ENCODE results near the gene STT3A. TPM values are rescaled to one million over a fixed set of nuclear protein-coding genes. Genes with fewer than 3 reads are reported as not detected.

STT3A gene
- 10 to 100 TPM; 31.5 to 34.6 (median 32.9) TPM for total RNA-seq

DNA sequence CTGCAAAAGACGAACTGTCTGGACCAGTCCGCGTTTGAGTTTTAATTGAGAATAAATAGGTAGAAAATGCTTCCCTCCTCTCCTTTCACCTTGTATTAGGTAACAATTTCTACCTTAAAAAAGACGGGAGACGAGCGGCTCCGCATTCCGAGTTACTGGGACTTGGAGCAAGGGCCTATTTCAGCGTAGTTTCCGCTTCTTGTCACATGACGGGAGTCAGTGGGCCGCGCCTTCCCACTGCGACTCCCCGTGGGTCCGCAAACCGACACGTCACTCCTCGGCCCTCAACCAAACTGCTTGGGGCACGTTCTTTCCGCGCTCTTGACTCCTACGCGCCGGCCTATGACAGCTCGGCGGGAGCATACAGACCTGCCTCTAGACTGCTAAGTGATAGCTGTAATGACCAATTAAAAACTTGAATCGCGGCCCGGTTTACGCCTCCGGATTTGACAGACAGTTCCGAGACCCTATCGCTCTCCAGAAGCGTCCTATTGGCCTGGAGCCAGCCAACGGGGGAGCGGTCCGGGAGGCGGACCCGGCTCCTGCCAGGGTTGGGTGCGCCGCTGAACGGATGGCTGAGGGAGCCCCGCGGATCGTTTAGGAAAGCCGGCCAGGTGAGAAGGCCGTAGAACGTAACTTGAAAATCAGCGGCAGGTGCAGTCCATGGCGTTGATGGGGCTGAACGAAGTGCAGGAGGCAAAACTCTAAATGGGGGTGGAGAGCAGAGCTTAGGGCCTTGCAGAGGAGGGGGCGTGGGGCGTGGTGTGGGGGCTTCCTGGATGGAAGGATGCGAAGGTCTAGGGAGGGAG is at the start of gene STT3A:
Gene STT3A (plus strand): TSS at position 548 of the 809 bp plus-strand sequence. CDS start 3,064 bp downstream, outside the sequence.
- Histone ChIP-seq H3K4me3 (peak within 1 kb of the TSS; percentile 86 to 95 (median 90)), H3K36me3 (peaks cover 0 to 4% of the 10 kb centered on the region in 2 donors), H3K27ac (peak within 1 kb of the TSS; percentile 89 to 99 (median 94)), H3K9me3 (no peaks in the 10 kb centered on the region), H3K27me3 (no peaks in the 10 kb centered on the region), H3K4me1 (peaks cover 17 to 24% of the 10 kb centered on the region in 2 donors)
- ATAC-seq: peak; percentile 95 to 97
- peak; percentile 99 to 100 for DNase-seq
- intact Hi-C loops (cut with DNase I; ENCODE audit: low total_unique reads) (loop anchor here (1.0 to 10.0 kb wide), 4 partner anchors 22 to 918 kb away; partner anchors contain the start of genes CHEK1, FAM118B, RPUSD4 and SIAE), in situ Hi-C loops (cut with MboI; ENCODE audit: low sequenced_read_pairs in 4 of 4) (loop anchor here in 1 of 4 donors (25.0 kb wide), 1 partner anchor 620 kb away; the partner anchor contains the start of genes FAM118B and RPUSD4)
- TF ChIP-seq, protein P1, sequence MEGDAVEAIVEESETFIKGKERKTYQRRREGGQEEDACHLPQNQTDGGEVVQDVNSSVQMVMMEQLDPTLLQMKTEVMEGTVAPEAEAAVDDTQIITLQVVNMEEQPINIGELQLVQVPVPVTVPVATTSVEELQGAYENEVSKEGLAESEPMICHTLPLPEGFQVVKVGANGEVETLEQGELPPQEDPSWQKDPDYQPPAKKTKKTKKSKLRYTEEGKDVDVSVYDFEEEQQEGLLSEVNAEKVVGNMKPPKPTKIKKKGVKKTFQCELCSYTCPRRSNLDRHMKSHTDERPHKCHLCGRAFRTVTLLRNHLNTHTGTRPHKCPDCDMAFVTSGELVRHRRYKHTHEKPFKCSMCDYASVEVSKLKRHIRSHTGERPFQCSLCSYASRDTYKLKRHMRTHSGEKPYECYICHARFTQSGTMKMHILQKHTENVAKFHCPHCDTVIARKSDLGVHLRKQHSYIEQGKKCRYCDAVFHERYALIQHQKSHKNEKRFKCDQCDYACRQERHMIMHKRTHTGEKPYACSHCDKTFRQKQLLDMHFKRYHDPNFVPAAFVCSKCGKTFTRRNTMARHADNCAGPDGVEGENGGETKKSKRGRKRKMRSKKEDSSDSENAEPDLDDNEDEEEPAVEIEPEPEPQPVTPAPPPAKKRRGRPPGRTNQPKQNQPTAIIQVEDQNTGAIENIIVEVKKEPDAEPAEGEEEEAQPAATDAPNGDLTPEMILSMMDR (IDR thresholded peaks at IDR 0.05 in 4 of 5, conservative IDR thresholded peaks at IDR 0.05 in 1 of 5): no peak
- peak; percentile 86 to 90 for TF ChIP-seq POLR2A (IDR thresholded peaks at IDR 0.05)

GRCh38 chr11:125550780-125551179 is 41.9 kb upstream of the STT3A start:
- Histone ChIP-seq H3K4me3 (no peak overlapping the region), H3K36me3 (no peaks in the 10 kb centered on the region), H3K4me1 (no peaks in the 10 kb centered on the region), H3K9me3 (peaks cover 0 to 11% (median 0%) of the 10 kb centered on the region in 3 donors), H3K27me3 (no peaks in the 10 kb centered on the region), H3K27ac (no peak overlapping the region)
- DNase-seq (no peak), ATAC-seq (no peak)
- TF ChIP-seq, protein P1 (IDR thresholded peaks at IDR 0.05 in 4 of 5, conservative IDR thresholded peaks at IDR 0.05 in 1 of 5): no peak
- TF ChIP-seq POLR2A (IDR thresholded peaks at IDR 0.05): no peak
- in situ Hi-C loops (cut with MboI; ENCODE audit: low sequenced_read_pairs in 4 of 4): loop anchor here in 1 of 4 donors (25.0 kb wide), 1 partner anchor 438 kb away; the partner anchor contains the start of gene TMEM218
- intact Hi-C loops (cut with DNase I; ENCODE audit: low total_unique reads): no loop called here

DNA sequence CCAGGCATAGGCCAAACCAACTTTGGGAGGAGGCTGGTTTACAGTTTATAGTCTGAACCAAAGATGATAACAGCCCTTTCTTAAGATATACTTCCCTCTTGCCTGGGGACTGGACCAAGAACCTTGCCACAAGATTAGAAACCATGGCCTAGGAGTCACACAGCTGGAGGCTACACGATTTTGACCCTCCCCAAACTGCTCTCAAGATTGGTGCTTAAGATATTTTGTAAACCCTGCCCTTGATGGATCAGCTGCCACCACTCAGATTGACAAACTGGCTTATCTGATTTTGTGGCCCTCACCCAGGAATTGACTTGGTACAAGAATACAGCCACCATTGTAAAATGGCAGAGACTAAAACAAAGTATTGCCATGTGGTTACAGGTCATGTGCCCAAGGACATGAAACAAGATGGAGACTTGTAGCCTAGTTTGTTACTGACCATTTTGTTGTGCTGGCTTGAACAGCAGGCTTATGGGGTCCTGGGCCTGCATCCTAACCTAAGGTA is 40.8 kb upstream of the STT3A start:
- Histone ChIP-seq H3K36me3 (no peaks in the 10 kb centered on the region), H3K4me1 (no peaks in the 10 kb centered on the region), H3K27ac (no peak overlapping the region), H3K27me3 (no peaks in the 10 kb centered on the region), H3K4me3 (no peak overlapping the region), H3K9me3 (peaks cover 0 to 11% (median 0%) of the 10 kb centered on the region in 3 donors)
- DNase-seq (no peak), ATAC-seq (no peak)
- in situ Hi-C loops (cut with MboI; ENCODE audit: low sequenced_read_pairs in 4 of 4) (loop anchor here in 1 of 4 donors (25.0 kb wide), 1 partner anchor 440 kb away; the partner anchor contains the start of gene TMEM218), intact Hi-C loops (cut with DNase I; ENCODE audit: low total_unique reads) (no loop called here)
- TF ChIP-seq POLR2A (IDR thresholded peaks at IDR 0.05): no peak
- TF ChIP-seq, protein P1 (IDR thresholded peaks at IDR 0.05 in 4 of 5, conservative IDR thresholded peaks at IDR 0.05 in 1 of 5): no peak

DNA sequence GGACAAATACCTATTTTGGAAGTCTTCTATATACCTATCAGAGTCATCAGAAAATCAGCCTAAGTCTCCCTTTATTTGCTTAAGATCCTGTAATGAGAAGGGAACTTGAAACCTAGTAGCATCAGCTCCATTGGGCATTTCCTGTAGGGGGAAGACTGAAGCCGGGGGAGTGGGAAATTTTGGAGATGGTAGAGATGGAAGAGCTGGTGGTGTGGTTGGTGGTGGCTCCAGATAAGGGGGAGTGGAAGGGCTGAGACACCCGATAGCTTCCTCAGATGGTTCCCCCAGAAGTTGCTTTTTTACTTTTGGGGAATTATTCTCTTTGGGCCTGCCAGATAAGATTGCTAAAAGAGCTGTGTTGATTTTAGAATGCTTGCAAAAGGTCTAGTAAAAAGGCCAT is 39.7 kb upstream of the STT3A start:
- intact Hi-C loops (cut with DNase I; ENCODE audit: low total_unique reads) (no loop called here), in situ Hi-C loops (cut with MboI; ENCODE audit: low sequenced_read_pairs in 4 of 4) (loop anchor here in 1 of 4 donors (25.0 kb wide), 1 partner anchor 441 kb away; the partner anchor contains the start of gene TMEM218)
- Histone ChIP-seq H3K36me3 (no peaks in the 10 kb centered on the region), H3K27ac (no peak overlapping the region), H3K9me3 (peaks cover 0 to 11% (median 0%) of the 10 kb centered on the region in 3 donors), H3K4me1 (no peaks in the 10 kb centered on the region), H3K4me3 (no peak overlapping the region), H3K27me3 (no peaks in the 10 kb centered on the region)
- TF ChIP-seq POLR2A (IDR thresholded peaks at IDR 0.05): no peak
- ATAC-seq (no peak), DNase-seq (no peak)

GRCh38 chr11:125553357-125553756 is 39.3 kb upstream of the STT3A start:
- in situ Hi-C loops (cut with MboI; ENCODE audit: low sequenced_read_pairs in 4 of 4) (loop anchor here in 1 of 4 donors (25.0 kb wide), 1 partner anchor 441 kb away; the partner anchor contains the start of gene TMEM218), intact Hi-C loops (cut with DNase I; ENCODE audit: low total_unique reads) (no loop called here)
- no peak for ATAC-seq
- DNase-seq: no peak
- Histone ChIP-seq H3K27ac (no peak overlapping the region), H3K36me3 (no peaks in the 10 kb centered on the region), H3K9me3 (peaks cover 0 to 11% (median 0%) of the 10 kb centered on the region in 3 donors), H3K27me3 (no peaks in the 10 kb centered on the region), H3K4me3 (no peak overlapping the region), H3K4me1 (no peaks in the 10 kb centered on the region)
- TF ChIP-seq POLR2A (IDR thresholded peaks at IDR 0.05): no peak
- TF ChIP-seq, protein P1 (IDR thresholded peaks at IDR 0.05 in 4 of 5, conservative IDR thresholded peaks at IDR 0.05 in 1 of 5): no peak

All from gastrocnemius medialis (tissue), 4 donors.